Uterus (tissue), 2 donors: ENCODE results near the gene MINDY1.

Experiments
- CTCF ChIP-seq, 4 experiments: fragments of 200-600 bp in 2 of 4; fragments of 450-650 bp in 2 of 4; sonication (generic) in 2 of 4; IDR thresholded peaks; one replicate each; pipeline ENCODE4 v1.5.1; 2016 to 2019; ENCODE audit warnings: antibody characterized with exemption in 4 of 4, mild to moderate bottlenecking in 2 of 4, moderate library complexity in 1 of 4
- POLR2A ChIP-seq, 2 donors: fragments of 450-650 bp; IDR thresholded peaks; one replicate each; pipeline ENCODE4 v1.6.1; 2016; ENCODE audit warnings: antibody characterized with exemption in 2 of 2, mild to moderate bottlenecking in 1 of 2, moderate library complexity in 1 of 2

- TF ChIP-seq CTCF (IDR thresholded peaks at IDR 0.05) (no peak), POLR2A (IDR thresholded peaks at IDR 0.05) (no peak)
Observed at GRCh38 chr1:150966011-150966410, 40.7 kb downstream of the MINDY1 start.
